A673 (cell line): ENCODE data around the gene CDT1.

Experiments used
- CTCF ChIP-seq: fragments of 300-800, 200-600 bp; sonication (generic); conservative IDR thresholded peaks from 2 replicates; pipeline ENCODE4 v1.5.1; 2017; ENCODE audit warnings: low read depth, mild to moderate bottlenecking, antibody characterized with exemption, low read length, moderate library complexity, mixed read lengths
- EZH2 ChIP-seq: fragments of 200-600 bp; sonication (generic); IDR thresholded peaks from 2 replicates; pipeline ENCODE4 v1.6.1; 2017; ENCODE audit warnings: borderline replicate concordance, low read depth, mild to moderate bottlenecking, mixed read lengths, antibody characterized with exemption, low read length; ENCODE audit not compliant: poor library complexity, severe bottlenecking

- no peak for TF ChIP-seq CTCF
- no peak for TF ChIP-seq EZH2
These were observed 17.7 kb downstream of the CDT1 start for GRCh38 chr16:88821168-88821850.
